Peyer's patch (tissue), 4 donors: ENCODE data around the gene TST.

Experiments used
- POLR2A ChIP-seq, 2 donors: fragments of 450-650 bp; IDR thresholded peaks; one replicate each; pipeline ENCODE4 v1.5.1; 2017; ENCODE audit warnings: antibody characterized with exemption in 2 of 2, mild to moderate bottlenecking in 2 of 2, moderate library complexity in 2 of 2
- TF ChIP-seq, protein P1 (sequence below), 6 experiments: fragments of 450-650 bp in 4 of 6; fragments of 200-600 bp in 2 of 6; sonication (generic) in 1 of 6; IDR thresholded peaks; one replicate each; pipeline ENCODE4 v1.5.1; 2017 to 2019; ENCODE audit warnings: antibody characterized with exemption in 6 of 6, mild to moderate bottlenecking in 3 of 6, moderate library complexity in 1 of 6

DNA sequence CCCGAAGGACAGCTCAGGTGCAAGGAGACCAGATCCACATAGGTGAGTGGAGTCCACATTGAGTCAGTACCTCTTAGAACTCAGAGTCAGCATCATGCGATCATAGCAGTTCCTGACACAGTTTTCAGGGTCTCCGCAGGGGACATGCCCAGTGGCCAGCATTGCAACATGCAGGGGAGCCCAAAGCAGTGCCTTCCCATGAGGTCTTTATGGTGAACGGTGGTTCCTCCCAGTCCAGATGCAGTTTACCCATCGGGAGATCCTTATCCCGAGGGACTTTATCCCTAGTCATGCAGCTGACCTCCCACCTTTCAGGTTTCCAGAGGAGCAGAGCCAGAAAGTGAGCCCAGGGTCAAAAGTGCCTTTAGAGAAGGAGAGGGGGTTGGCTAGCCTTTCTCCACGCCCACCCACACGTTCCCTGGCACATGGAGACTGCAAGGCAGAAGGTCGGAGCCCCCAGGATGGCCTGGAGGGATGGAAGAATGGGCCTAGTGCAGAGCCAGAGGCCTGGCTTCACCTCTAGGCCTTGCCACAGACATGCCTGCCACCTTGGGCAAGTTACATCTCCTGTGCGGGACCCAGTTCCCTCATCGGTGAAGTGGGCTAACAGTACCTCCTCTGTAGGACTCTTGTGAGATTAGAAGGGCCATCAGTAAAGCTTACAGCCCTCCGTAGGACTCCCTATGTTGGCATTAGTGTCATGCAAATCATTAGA is 38.7 kb upstream of the TST start:
- TF ChIP-seq, protein P1, sequence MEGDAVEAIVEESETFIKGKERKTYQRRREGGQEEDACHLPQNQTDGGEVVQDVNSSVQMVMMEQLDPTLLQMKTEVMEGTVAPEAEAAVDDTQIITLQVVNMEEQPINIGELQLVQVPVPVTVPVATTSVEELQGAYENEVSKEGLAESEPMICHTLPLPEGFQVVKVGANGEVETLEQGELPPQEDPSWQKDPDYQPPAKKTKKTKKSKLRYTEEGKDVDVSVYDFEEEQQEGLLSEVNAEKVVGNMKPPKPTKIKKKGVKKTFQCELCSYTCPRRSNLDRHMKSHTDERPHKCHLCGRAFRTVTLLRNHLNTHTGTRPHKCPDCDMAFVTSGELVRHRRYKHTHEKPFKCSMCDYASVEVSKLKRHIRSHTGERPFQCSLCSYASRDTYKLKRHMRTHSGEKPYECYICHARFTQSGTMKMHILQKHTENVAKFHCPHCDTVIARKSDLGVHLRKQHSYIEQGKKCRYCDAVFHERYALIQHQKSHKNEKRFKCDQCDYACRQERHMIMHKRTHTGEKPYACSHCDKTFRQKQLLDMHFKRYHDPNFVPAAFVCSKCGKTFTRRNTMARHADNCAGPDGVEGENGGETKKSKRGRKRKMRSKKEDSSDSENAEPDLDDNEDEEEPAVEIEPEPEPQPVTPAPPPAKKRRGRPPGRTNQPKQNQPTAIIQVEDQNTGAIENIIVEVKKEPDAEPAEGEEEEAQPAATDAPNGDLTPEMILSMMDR (IDR thresholded peaks at IDR 0.05): no peak
- no peak for TF ChIP-seq POLR2A (IDR thresholded peaks at IDR 0.05)
